Small intestine (tissue), 7 donors: Measurements from ENCODE around the gene H2AZ2. TPM values are rescaled to one million over a fixed set of nuclear protein-coding genes. Genes with fewer than 3 reads are reported as not detected.
A peak's percentile ranks its signal among the peaks of the same experiment; 100 is the strongest.
"Not testable (repeated sequence)": the region's sequence is repeated elsewhere in the genome, so short reads cannot be mapped to it uniquely, and the experiment has no call there.

Experiments
- DNase-seq, 2 donors: peaks; one replicate each; pipeline versions ENCODE4 v3.0.0 to v3.0.0-alpha.2; 2013
- FAIRE-seq: peaks from 2 replicates; lab custom pipeline; 2012; peaks lifted over from hg19 to GRCh38; lab: Jason Lieb, UNC
- H3K27ac ChIP-seq, 3 donors: one replicate each; pipeline ENCODE4 v1.5.1; 2013; ENCODE audit warnings: low read length in 2 of 3, mild to moderate bottlenecking in 2 of 3, control low read depth in 1 of 3, inconsistent platforms in 1 of 3, low read depth in 1 of 3, moderate library complexity in 1 of 3
- H3K27me3 ChIP-seq, 3 donors: one replicate each; pipeline ENCODE4 v1.6.1; 2013; ENCODE audit warnings: low read length in 3 of 3, inconsistent platforms in 1 of 3; ENCODE audit not compliant: control insufficient read depth in 3 of 3, insufficient read depth in 3 of 3
- H3K36me3 ChIP-seq, 3 donors: one replicate each; pipeline ENCODE4 v1.6.1; 2013; ENCODE audit warnings: low read length in 3 of 3, inconsistent platforms in 1 of 3, low read depth in 1 of 3, mild to moderate bottlenecking in 1 of 3, moderate library complexity in 1 of 3; ENCODE audit not compliant: control insufficient read depth in 3 of 3, insufficient read depth in 2 of 3
- H3K4me1 ChIP-seq, 3 donors: one replicate each; pipeline ENCODE4 v1.6.1; 2013; ENCODE audit warnings: low read length in 2 of 3, inconsistent platforms in 1 of 3, low read depth in 1 of 3, mild to moderate bottlenecking in 1 of 3, moderate library complexity in 1 of 3; ENCODE audit not compliant: control insufficient read depth in 3 of 3, insufficient read depth in 2 of 3
- H3K4me3 ChIP-seq, 3 donors: one replicate each; pipeline ENCODE4 v1.5.1; 2013; ENCODE audit warnings: low read length in 3 of 3, control low read depth in 1 of 3, inconsistent platforms in 1 of 3, low read depth in 1 of 3, mild to moderate bottlenecking in 1 of 3, moderate library complexity in 1 of 3
- H3K9me3 ChIP-seq, 2 donors: one replicate each; pipeline ENCODE4 v1.6.1; 2013; ENCODE audit warnings: low read depth in 1 of 2, low read length in 1 of 2; ENCODE audit not compliant: control insufficient read depth in 2 of 2, insufficient read depth in 1 of 2
- WGBS, 3 donors: extraction: QIAGEN DNeasy Blood & Tissue Kit; methylation state at CpG; one replicate each; pipeline ENCODE4 v1.1.7; 2013; 5-methylcytosine and 5-hydroxymethylcytosine counted together
- polyA plus RNA-seq, 4 donors: library from polyadenylated mRNA; stranded (reverse) in 3 of 4; unstranded in 1 of 4; fragments of 200-250 nt in 3 of 4; fragments of 120-200 nt in 1 of 4; gene quantifications; one replicate each; pipeline versions ENCODE4 v1.2.1 to v1.2.3, GENCODE V29; 2013
- donor health status: healthy with polysubstance abuse.
- donor health status: control.
- donor health status: control.
- donor health status: Bipolar disorder and iron deficiency.
- donor health status: healthy.

H2AZ2 gene
- polyA plus RNA-seq, 4 donors, result 76.7 to 159 (median 110) TPM

- WGBS, 3 donors, result 90 to 91% (median 91%) methylated on average over 10 of the region's 10 CpGs
- not testable (repeated sequence) for H3K4me1 ChIP-seq, H3K27me3 ChIP-seq, H3K27ac ChIP-seq, H3K4me3 ChIP-seq, DNase-seq, H3K9me3 ChIP-seq, FAIRE-seq
- H3K36me3 ChIP-seq, result peaks cover 14 to 48% (median 15%) of the 10 kb centered on the region in 3 donors
Observed at GRCh38 chr7:44803828-44804519, 43.9 kb downstream of the H2AZ2 start.

GRCh38 chr7:44802418-44803025 is 45.4 kb downstream of the H2AZ2 start:
- Histone ChIP-seq H3K4me3 (no peak overlapping the region), H3K27ac (no peak overlapping the region), H3K36me3 (peaks cover 14 to 48% (median 15%) of the 10 kb centered on the region in 3 donors), H3K27me3 (no peaks in the 10 kb centered on the region), H3K9me3 (no peaks in the 10 kb centered on the region), H3K4me1 (peaks cover 0 to 3% (median 0%) of the 10 kb centered on the region in 3 donors)
- 94 to 95% (median 95%) methylated on average over 5 of the region's 5 CpGs for WGBS, 3 donors
- DNase-seq, result no peak
- FAIRE-seq, result no peak

GRCh38 chr7:44801890-44802289 is 46.0 kb downstream of the H2AZ2 start:
- H3K9me3 ChIP-seq, result no peaks in the 10 kb centered on the region
- H3K4me3 ChIP-seq, result no peak overlapping the region
- no peak for DNase-seq
- no peaks in the 10 kb centered on the region for H3K27me3 ChIP-seq
- no peak for FAIRE-seq
- H3K4me1 ChIP-seq, result peaks cover 0 to 3% (median 0%) of the 10 kb centered on the region in 3 donors
- H3K36me3 ChIP-seq, result peaks cover 14 to 48% (median 15%) of the 10 kb centered on the region in 3 donors
- H3K27ac ChIP-seq, result no peak overlapping the region
- 86 to 90% (median 87%) methylated on average over 5 of the region's 5 CpGs for WGBS, 3 donors

GRCh38 chr7:44799939-44800338 is 47.9 kb downstream of the H2AZ2 start:
- WGBS, 3 donors, result 71 to 84% (median 74%) methylated on average over 4 of the region's 4 CpGs
- no peak for DNase-seq
- H3K36me3 ChIP-seq, result peaks cover 14 to 47% (median 15%) of the 10 kb centered on the region in 3 donors
- FAIRE-seq, result no peak
- no peaks in the 10 kb centered on the region for H3K27me3 ChIP-seq
- H3K27ac ChIP-seq, result no peak overlapping the region
- peaks cover 0 to 3% (median 0%) of the 10 kb centered on the region in 3 donors for H3K4me1 ChIP-seq
- H3K4me3 ChIP-seq, result no peak overlapping the region
- no peaks in the 10 kb centered on the region for H3K9me3 ChIP-seq

GRCh38 chr7:44798649-44799305 is 49.1 kb downstream of the H2AZ2 start:
- no peak for DNase-seq
- WGBS, 3 donors, result 4 to 10% (median 4%) methylated on average over 2 of the region's 2 CpGs
- H3K36me3 ChIP-seq, result peaks cover 14 to 35% (median 15%) of the 10 kb centered on the region in 3 donors
- H3K27ac ChIP-seq, result no peak overlapping the region
- no peaks in the 10 kb centered on the region for H3K27me3 ChIP-seq
- no peak for FAIRE-seq
- peaks cover 0 to 3% (median 0%) of the 10 kb centered on the region in 3 donors for H3K4me1 ChIP-seq
- peak overlapping the region in 1 of 3 donors; percentile 24 for H3K4me3 ChIP-seq
- no peaks in the 10 kb centered on the region for H3K9me3 ChIP-seq

GRCh38 chr7:44797329-44798258 is 50.3 kb downstream of the H2AZ2 start:
- H3K27ac ChIP-seq, result peak overlapping the region; percentile 98 to 100 (median 100)
- H3K9me3 ChIP-seq, result no peaks in the 10 kb centered on the region
- H3K4me1 ChIP-seq, result peaks cover 0 to 3% (median 0%) of the 10 kb centered on the region in 3 donors
- H3K4me3 ChIP-seq, result peak overlapping the region; percentile 86 to 96 (median 91)
- DNase-seq, result peak; percentile 88 to 94
- 0 to 2% (median 1%) methylated on average over 26 of the region's 26 CpGs for WGBS, 3 donors
- no peak for FAIRE-seq
- H3K36me3 ChIP-seq, result peaks cover 7 to 27% (median 13%) of the 10 kb centered on the region in 3 donors
- H3K27me3 ChIP-seq, result no peaks in the 10 kb centered on the region

GRCh38 chr7:44796504-44797328 is 51.2 kb downstream of the H2AZ2 start, which contains the start of gene PPIA:
Gene PPIA (plus strand): TSS chr7:44796681. CDS start chr7:44796725, 44 bp downstream.
- peak; percentile 98 to 99 for DNase-seq
- peaks cover 5 to 18% (median 7%) of the 10 kb centered on the region in 3 donors for H3K36me3 ChIP-seq
- no peaks in the 10 kb centered on the region for H3K9me3 ChIP-seq
- H3K4me3 ChIP-seq, result peak within 1 kb of the TSS; percentile 86 to 96 (median 91)
- peaks cover 0 to 3% (median 0%) of the 10 kb centered on the region in 3 donors for H3K4me1 ChIP-seq
- peak within 1 kb of the TSS; percentile 98 to 100 (median 100) for H3K27ac ChIP-seq
- WGBS, 3 donors, result 0 to 1% (median 0%) methylated on average over 75 to 99 of the region's 99 CpGs
- no peak for FAIRE-seq
- no peaks in the 10 kb centered on the region for H3K27me3 ChIP-seq
